GM20000 (cell line): ENCODE data around the gene OR4A5.
"Not testable (repeated sequence)": the region's sequence is repeated elsewhere in the genome, so short reads cannot be mapped to it uniquely, and the experiment has no call there.

Experiments
- DNase-seq: peaks from one replicate; pipeline ENCODE4 v3.0.0; 2012; ENCODE audit warnings: low spot score

The OR4A5 gene

GRCh38 chr11:54706532-54706931 is at the start of gene OR4A5:
TSS of gene OR4A5 (plus strand) at chr11:54706832. CDS start at chr11:54706885, 53 bp downstream.
- DNase-seq = not testable (repeated sequence)

GRCh38 chr11:54720094-54720493 is 13.5 kb downstream of the OR4A5 start:
- DNase-seq = not testable (repeated sequence)
